Measurements from ENCODE around the gene CLSTN2.

DNA sequence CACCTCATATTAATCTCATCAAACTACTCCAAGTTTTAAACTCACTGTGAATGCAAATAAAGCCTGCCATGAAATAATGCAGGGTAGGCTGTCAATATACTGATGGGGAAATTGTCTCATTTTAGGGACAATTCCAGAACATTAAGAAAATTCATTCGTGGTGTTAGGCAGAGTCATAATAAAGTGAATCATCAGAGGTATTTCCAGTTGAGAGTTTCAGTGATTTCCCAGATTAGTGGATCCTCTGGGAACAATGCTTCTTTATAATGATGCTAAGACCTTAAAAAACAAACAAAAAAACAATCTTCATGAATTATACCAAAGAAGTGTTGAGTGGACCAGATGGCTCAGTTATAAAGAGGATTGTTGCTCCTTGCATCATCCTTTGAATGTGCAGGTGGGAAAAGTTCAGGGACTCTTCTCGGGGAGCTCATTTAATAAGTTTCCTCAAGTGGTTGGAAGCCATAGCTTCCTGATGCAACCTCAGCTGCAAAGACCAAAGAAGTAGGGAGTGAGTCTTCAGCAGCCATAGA lies 381.9 kb downstream of the CLSTN2 start:
- TF ChIP-seq, protein P1, sequence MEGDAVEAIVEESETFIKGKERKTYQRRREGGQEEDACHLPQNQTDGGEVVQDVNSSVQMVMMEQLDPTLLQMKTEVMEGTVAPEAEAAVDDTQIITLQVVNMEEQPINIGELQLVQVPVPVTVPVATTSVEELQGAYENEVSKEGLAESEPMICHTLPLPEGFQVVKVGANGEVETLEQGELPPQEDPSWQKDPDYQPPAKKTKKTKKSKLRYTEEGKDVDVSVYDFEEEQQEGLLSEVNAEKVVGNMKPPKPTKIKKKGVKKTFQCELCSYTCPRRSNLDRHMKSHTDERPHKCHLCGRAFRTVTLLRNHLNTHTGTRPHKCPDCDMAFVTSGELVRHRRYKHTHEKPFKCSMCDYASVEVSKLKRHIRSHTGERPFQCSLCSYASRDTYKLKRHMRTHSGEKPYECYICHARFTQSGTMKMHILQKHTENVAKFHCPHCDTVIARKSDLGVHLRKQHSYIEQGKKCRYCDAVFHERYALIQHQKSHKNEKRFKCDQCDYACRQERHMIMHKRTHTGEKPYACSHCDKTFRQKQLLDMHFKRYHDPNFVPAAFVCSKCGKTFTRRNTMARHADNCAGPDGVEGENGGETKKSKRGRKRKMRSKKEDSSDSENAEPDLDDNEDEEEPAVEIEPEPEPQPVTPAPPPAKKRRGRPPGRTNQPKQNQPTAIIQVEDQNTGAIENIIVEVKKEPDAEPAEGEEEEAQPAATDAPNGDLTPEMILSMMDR (IDR thresholded peaks at IDR 0.05; ENCODE audit: low read length): no peak
- no peak for TF ChIP-seq EZH2phosphoT487 (IDR thresholded peaks at IDR 0.05; ENCODE audit: low read length)

All from MM.1S (cell line).